GM23338 (cell line): ENCODE data around the gene CCDC63. TPM values are rescaled to one million over a fixed set of nuclear protein-coding genes. Genes with fewer than 3 reads are reported as not detected.

ENCODE experiments used
- ATAC-seq: fragments of 200-7000 bp; cut with Tn5 transposase; 3 replicates; pipeline ENCODE4 v1.9.1; 2020
- DNase-seq: peaks from one replicate; pipeline ENCODE4 v3.0.0-alpha.2; 2015; ENCODE audit warnings: low spot score
- H2AFZ ChIP-seq: fragments of 200-600 bp; sonication (generic); 2 replicates; pipeline ENCODE4 v1.8.0; 2016; ENCODE audit warnings: antibody characterized with exemption, mild to moderate bottlenecking, moderate library complexity
- H3F3A ChIP-seq: fragments of 200-600 bp; sonication (generic); replicated peaks from 2 replicates; pipeline ENCODE4 v1.8.0; 2017; ENCODE audit warnings: antibody characterized with exemption, mixed run types, low read depth
- H3K27ac ChIP-seq: fragments of 200-600 bp; sonication (generic); 2 replicates; pipeline ENCODE4 v1.6.1; 2016; ENCODE audit warnings: low read depth
- H3K27me3 ChIP-seq: fragments of 200-600 bp; sonication (generic); 2 replicates; pipeline ENCODE4 v1.8.0; 2016; ENCODE audit warnings: mild to moderate bottlenecking, mixed run types, moderate library complexity; ENCODE audit not compliant: insufficient read depth
- H3K36me3 ChIP-seq: fragments of 200-600 bp; sonication (generic); 2 replicates; pipeline ENCODE4 v1.8.0; 2016; ENCODE audit warnings: mild to moderate bottlenecking; ENCODE audit not compliant: insufficient read depth
- H3K4me1 ChIP-seq: fragments of 200-600 bp; sonication (generic); 2 replicates; pipeline ENCODE4 v1.8.0; 2016; ENCODE audit warnings: mild to moderate bottlenecking, moderate library complexity; ENCODE audit not compliant: insufficient read depth
- H3K4me2 ChIP-seq: fragments of 200-600 bp; sonication (generic); 2 replicates; pipeline ENCODE4 v1.7.1; 2017; ENCODE audit warnings: mixed run types
- H3K4me3 ChIP-seq: fragments of 200-600 bp; sonication (generic); 2 replicates; pipeline ENCODE4 v1.6.1; 2016; ENCODE audit warnings: mixed run types
- H3K79me2 ChIP-seq: fragments of 200-600 bp; sonication (generic); replicated peaks from 2 replicates; pipeline ENCODE4 v1.8.0; 2017; ENCODE audit warnings: mild to moderate bottlenecking; ENCODE audit not compliant: insufficient read depth
- H3K9me2 ChIP-seq: fragments of 200-600 bp; sonication (generic); 2 replicates; pipeline ENCODE4 v1.8.0; 2017; ENCODE audit not compliant: insufficient read depth
- H4K20me1 ChIP-seq: fragments of 200-600 bp; sonication (generic); replicated peaks from 2 replicates; pipeline ENCODE4 v1.8.0; 2017; ENCODE audit warnings: mild to moderate bottlenecking; ENCODE audit not compliant: insufficient read depth
- H3K27ac Mint-ChIP-seq: 2 replicates; pipeline ENCODE4 v1.8.0; 2020; ENCODE audit warnings: inconsistent platforms, mild to moderate bottlenecking, moderate library complexity, mixed read lengths
- H3K27me3 Mint-ChIP-seq: 3 replicates; pipeline ENCODE4 v1.8.0; 2022; ENCODE audit warnings: low read depth, mild to moderate bottlenecking, moderate library complexity, mixed read lengths, inconsistent platforms; ENCODE audit not compliant: insufficient read depth, poor library complexity
- H3K36me3 Mint-ChIP-seq: 3 replicates; pipeline ENCODE4 v1.8.0; 2021; ENCODE audit warnings: low read depth, mild to moderate bottlenecking, inconsistent platforms, moderate library complexity, mixed read lengths
- H3K4me1 Mint-ChIP-seq: 3 replicates; pipeline ENCODE4 v1.8.0; 2020; ENCODE audit warnings: mild to moderate bottlenecking, inconsistent platforms, mixed read lengths
- H3K4me3 Mint-ChIP-seq: 3 replicates; pipeline ENCODE4 v1.8.0; 2021; ENCODE audit warnings: moderate library complexity, mild to moderate bottlenecking, inconsistent platforms, mixed read lengths
- H3K9me3 Mint-ChIP-seq: 3 replicates; pipeline ENCODE4 v1.8.0; 2020; ENCODE audit warnings: moderate library complexity, mild to moderate bottlenecking, inconsistent platforms, mixed read lengths
- CREB1 ChIP-seq: fragments of 250-450 bp; sonication (Bioruptor Pico); IDR thresholded peaks from 2 replicates; pipeline ENCODE4 v1.5.0; 2020; ENCODE audit warnings: low read depth, mild to moderate bottlenecking, moderate library complexity
- EZH2 ChIP-seq: fragments of 200-600 bp; sonication (generic); IDR thresholded peaks from one replicate; pipeline ENCODE4 v1.8.0; 2017; ENCODE audit warnings: antibody characterized with exemption, mild to moderate bottlenecking, low read depth; ENCODE audit not compliant: unreplicated experiment
- EZH2phosphoT487 ChIP-seq: fragments of 200-600 bp; sonication (generic); IDR thresholded peaks from one replicate; pipeline ENCODE4 v1.8.1; 2018; ENCODE audit warnings: antibody characterized with exemption; ENCODE audit not compliant: unreplicated experiment
- JUNB ChIP-seq: IDR thresholded peaks from one replicate; pipeline ENCODE4 v1.6.1; 2016; ENCODE audit warnings: antibody characterized with exemption; ENCODE audit not compliant: unreplicated experiment
- POLR2AphosphoS5 ChIP-seq: IDR thresholded peaks from 2 replicates; pipeline ENCODE4 v1.6.1; 2016; ENCODE audit warnings: antibody characterized with exemption, low read depth
- STAT1 ChIP-seq: IDR thresholded peaks from one replicate; pipeline ENCODE4 v1.6.1; 2016; ENCODE audit warnings: antibody characterized with exemption; ENCODE audit not compliant: unreplicated experiment
- ZNF114 ChIP-seq: fragments of 250-450 bp; sonication (Bioruptor Pico); IDR thresholded peaks from 2 replicates; pipeline ENCODE4 v1.5.0; 2020; ENCODE audit warnings: mild to moderate bottlenecking, moderate library complexity
- ZNF331 ChIP-seq: fragments of 250-450 bp; sonication (Bioruptor Pico); IDR thresholded peaks from 2 replicates; pipeline ENCODE4 v1.5.0; 2020; ENCODE audit warnings: low read depth, mild to moderate bottlenecking, moderate library complexity
- polyA plus RNA-seq: library from polyadenylated mRNA; unstranded; fragments of >200 nt; fragmentation: Nextera tagmentation; extraction: Ambion mirVana; gene quantifications from 2 replicates; pipeline ENCODE4 v1.2.1, GENCODE V29; 2016
- total RNA-seq: library from RNA; depleted of rRNA; stranded (reverse); fragments of >200 nt; shearing (Covaris generic); gene quantifications from 2 replicates; pipeline ENCODE4 v1.2.3, GENCODE V29; 2014
- TF ChIP-seq, protein P1 (sequence below): IDR thresholded peaks from 2 replicates; pipeline ENCODE4 v1.6.1; 2016; ENCODE audit warnings: antibody characterized with exemption
- TF ChIP-seq, protein P2 (sequence below), 2 experiments: fragments of 200-600 bp in 1 of 2; sonication (generic) in 1 of 2; conservative IDR thresholded peaks; 2 replicates each; pipeline versions ENCODE4 v1.5.1 to v1.6.1; 2016 to 2017; ENCODE audit warnings: antibody characterized with exemption in 2 of 2, low read depth in 2 of 2, mild to moderate bottlenecking in 2 of 2, moderate library complexity in 1 of 2
- TF ChIP-seq, protein P3 (sequence below): fragments of 250-450 bp; sonication (Bioruptor Pico); IDR thresholded peaks from 2 replicates; pipeline ENCODE4 v1.5.0; 2020; ENCODE audit warnings: mild to moderate bottlenecking, moderate library complexity
- TF ChIP-seq, protein P4 (sequence below): IDR thresholded peaks from one replicate; pipeline ENCODE4 v1.6.1; 2018; ENCODE audit warnings: antibody characterized with exemption; ENCODE audit not compliant: unreplicated experiment

The CCDC63 gene
- total and polyA plus RNA-seq, 2 experiments from 2014 or later: 1.8 TPM; not detected in 1

DNA sequence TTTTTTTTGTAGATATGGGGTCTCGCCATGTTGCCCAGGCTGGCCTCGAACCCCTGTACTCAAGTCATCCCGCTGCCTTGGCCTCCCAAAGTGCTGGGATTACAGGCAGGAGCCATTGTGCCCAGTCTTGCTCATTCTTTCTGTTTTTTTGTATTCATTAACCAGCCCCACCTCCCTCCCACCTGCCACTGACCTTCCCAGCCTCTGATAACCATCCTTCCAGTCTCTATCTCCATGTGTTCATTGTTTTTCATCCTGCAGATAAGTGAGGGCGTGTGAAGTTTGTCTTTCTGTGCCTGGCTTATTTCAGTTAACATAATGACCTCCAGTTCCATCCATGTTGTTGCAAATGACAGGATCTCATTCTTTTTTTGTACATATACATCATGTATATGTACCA is 54.6 kb downstream of the CCDC63 start:
- Histone ChIP-seq H3K4me2 (no peak overlapping the region), H3K4me1 (no peaks in the 10 kb centered on the region), H3K4me3 (no peak overlapping the region), H3K36me3 (no peaks in the 10 kb centered on the region), H4K20me1 (no peaks in the 10 kb centered on the region), H3K79me2 (no peaks in the 10 kb centered on the region), H3K9me2 (peaks cover 11% of the 10 kb centered on the region), H3K27ac (no peak overlapping the region), H2AFZ (no peak overlapping the region), H3K27me3 (no peaks in the 10 kb centered on the region), H3F3A (no peaks in the 10 kb centered on the region)
- H3K27ac Mint-ChIP-seq: no peak overlapping the region
- H3K36me3 Mint-ChIP-seq: no peaks in the 10 kb centered on the region
- no peak overlapping the region for H3K4me3 Mint-ChIP-seq
- H3K27me3 Mint-ChIP-seq: peaks cover 3% of the 10 kb centered on the region
- TF ChIP-seq EZH2phosphoT487 (no peak), ZNF331 (CRISPR knock-in tag) (no peak), POLR2AphosphoS5 (no peak), CREB1 (CRISPR knock-in tag) (no peak), ZNF114 (CRISPR knock-in tag) (no peak), JUNB (no peak), EZH2 (no peak), STAT1 (no peak)
- TF ChIP-seq, protein P1, sequence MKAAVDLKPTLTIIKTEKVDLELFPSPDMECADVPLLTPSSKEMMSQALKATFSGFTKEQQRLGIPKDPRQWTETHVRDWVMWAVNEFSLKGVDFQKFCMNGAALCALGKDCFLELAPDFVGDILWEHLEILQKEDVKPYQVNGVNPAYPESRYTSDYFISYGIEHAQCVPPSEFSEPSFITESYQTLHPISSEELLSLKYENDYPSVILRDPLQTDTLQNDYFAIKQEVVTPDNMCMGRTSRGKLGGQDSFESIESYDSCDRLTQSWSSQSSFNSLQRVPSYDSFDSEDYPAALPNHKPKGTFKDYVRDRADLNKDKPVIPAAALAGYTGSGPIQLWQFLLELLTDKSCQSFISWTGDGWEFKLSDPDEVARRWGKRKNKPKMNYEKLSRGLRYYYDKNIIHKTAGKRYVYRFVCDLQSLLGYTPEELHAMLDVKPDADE: no peak
- TF ChIP-seq, protein P2, sequence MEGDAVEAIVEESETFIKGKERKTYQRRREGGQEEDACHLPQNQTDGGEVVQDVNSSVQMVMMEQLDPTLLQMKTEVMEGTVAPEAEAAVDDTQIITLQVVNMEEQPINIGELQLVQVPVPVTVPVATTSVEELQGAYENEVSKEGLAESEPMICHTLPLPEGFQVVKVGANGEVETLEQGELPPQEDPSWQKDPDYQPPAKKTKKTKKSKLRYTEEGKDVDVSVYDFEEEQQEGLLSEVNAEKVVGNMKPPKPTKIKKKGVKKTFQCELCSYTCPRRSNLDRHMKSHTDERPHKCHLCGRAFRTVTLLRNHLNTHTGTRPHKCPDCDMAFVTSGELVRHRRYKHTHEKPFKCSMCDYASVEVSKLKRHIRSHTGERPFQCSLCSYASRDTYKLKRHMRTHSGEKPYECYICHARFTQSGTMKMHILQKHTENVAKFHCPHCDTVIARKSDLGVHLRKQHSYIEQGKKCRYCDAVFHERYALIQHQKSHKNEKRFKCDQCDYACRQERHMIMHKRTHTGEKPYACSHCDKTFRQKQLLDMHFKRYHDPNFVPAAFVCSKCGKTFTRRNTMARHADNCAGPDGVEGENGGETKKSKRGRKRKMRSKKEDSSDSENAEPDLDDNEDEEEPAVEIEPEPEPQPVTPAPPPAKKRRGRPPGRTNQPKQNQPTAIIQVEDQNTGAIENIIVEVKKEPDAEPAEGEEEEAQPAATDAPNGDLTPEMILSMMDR (conservative IDR thresholded peaks at IDR 0.05; ENCODE audit: low read depth in 2 of 2): no peak
- TF ChIP-seq, protein P3, sequence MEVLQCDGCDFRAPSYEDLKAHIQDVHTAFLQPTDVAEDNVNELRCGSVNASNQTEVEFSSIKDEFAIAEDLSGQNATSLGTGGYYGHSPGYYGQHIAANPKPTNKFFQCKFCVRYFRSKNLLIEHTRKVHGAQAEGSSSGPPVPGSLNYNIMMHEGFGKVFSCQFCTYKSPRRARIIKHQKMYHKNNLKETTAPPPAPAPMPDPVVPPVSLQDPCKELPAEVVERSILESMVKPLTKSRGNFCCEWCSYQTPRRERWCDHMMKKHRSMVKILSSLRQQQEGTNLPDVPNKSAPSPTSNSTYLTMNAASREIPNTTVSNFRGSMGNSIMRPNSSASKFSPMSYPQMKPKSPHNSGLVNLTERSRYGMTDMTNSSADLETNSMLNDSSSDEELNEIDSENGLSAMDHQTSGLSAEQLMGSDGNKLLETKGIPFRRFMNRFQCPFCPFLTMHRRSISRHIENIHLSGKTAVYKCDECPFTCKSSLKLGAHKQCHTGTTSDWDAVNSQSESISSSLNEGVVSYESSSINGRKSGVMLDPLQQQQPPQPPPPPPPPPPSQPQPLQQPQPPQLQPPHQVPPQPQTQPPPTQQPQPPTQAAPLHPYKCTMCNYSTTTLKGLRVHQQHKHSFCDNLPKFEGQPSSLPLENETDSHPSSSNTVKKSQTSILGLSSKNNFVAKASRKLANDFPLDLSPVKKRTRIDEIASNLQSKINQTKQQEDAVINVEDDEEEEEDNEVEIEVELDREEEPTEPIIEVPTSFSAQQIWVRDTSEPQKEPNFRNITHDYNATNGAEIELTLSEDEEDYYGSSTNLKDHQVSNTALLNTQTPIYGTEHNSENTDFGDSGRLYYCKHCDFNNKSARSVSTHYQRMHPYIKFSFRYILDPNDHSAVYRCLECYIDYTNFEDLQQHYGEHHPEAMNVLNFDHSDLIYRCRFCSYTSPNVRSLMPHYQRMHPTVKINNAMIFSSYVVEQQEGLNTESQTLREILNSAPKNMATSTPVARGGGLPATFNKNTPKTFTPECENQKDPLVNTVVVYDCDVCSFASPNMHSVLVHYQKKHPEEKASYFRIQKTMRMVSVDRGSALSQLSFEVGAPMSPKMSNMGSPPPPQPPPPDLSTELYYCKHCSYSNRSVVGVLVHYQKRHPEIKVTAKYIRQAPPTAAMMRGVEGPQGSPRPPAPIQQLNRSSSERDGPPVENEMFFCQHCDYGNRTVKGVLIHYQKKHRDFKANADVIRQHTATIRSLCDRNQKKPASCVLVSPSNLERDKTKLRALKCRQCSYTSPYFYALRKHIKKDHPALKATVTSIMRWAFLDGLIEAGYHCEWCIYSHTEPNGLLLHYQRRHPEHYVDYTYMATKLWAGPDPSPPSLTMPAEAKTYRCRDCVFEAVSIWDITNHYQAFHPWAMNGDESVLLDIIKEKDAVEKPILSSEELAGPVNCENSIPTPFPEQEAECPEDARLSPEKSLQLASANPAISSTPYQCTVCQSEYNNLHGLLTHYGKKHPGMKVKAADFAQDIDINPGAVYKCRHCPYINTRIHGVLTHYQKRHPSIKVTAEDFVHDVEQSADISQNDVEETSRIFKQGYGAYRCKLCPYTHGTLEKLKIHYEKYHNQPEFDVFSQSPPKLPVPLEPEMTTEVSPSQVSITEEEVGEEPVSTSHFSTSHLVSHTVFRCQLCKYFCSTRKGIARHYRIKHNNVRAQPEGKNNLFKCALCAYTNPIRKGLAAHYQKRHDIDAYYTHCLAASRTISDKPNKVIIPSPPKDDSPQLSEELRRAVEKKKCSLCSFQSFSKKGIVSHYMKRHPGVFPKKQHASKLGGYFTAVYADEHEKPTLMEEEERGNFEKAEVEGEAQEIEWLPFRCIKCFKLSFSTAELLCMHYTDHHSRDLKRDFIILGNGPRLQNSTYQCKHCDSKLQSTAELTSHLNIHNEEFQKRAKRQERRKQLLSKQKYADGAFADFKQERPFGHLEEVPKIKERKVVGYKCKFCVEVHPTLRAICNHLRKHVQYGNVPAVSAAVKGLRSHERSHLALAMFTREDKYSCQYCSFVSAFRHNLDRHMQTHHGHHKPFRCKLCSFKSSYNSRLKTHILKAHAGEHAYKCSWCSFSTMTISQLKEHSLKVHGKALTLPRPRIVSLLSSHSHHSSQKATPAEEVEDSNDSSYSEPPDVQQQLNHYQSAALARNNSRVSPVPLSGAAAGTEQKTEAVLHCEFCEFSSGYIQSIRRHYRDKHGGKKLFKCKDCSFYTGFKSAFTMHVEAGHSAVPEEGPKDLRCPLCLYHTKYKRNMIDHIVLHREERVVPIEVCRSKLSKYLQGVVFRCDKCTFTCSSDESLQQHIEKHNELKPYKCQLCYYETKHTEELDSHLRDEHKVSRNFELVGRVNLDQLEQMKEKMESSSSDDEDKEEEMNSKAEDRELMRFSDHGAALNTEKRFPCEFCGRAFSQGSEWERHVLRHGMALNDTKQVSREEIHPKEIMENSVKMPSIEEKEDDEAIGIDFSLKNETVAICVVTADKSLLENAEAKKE (CRISPR knock-in tag): no peak
- TF ChIP-seq, protein P4, sequence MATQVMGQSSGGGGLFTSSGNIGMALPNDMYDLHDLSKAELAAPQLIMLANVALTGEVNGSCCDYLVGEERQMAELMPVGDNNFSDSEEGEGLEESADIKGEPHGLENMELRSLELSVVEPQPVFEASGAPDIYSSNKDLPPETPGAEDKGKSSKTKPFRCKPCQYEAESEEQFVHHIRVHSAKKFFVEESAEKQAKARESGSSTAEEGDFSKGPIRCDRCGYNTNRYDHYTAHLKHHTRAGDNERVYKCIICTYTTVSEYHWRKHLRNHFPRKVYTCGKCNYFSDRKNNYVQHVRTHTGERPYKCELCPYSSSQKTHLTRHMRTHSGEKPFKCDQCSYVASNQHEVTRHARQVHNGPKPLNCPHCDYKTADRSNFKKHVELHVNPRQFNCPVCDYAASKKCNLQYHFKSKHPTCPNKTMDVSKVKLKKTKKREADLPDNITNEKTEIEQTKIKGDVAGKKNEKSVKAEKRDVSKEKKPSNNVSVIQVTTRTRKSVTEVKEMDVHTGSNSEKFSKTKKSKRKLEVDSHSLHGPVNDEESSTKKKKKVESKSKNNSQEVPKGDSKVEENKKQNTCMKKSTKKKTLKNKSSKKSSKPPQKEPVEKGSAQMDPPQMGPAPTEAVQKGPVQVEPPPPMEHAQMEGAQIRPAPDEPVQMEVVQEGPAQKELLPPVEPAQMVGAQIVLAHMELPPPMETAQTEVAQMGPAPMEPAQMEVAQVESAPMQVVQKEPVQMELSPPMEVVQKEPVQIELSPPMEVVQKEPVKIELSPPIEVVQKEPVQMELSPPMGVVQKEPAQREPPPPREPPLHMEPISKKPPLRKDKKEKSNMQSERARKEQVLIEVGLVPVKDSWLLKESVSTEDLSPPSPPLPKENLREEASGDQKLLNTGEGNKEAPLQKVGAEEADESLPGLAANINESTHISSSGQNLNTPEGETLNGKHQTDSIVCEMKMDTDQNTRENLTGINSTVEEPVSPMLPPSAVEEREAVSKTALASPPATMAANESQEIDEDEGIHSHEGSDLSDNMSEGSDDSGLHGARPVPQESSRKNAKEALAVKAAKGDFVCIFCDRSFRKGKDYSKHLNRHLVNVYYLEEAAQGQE: no peak
- DNase-seq: no peak
- H3K9me3 Mint-ChIP-seq: no peaks in the 10 kb centered on the region
- H3K4me1 Mint-ChIP-seq: no peaks in the 10 kb centered on the region
- ATAC-seq: no peak
